HEK293 (cell line): ENCODE measurements around the gene RPS27.

Experiments
- BCL11B ChIP-seq: fragments of 450-650 bp; formaldehyde crosslinking; IDR thresholded peaks from 2 replicates; pipeline ENCODE4 v1.5.1; 2016; ENCODE audit warnings: low read depth, missing biosample characterization, missing genetic modification characterization
- BCL6B ChIP-seq: fragments of 450-650 bp; formaldehyde crosslinking; IDR thresholded peaks from 2 replicates; pipeline ENCODE4 v1.5.1; 2017; ENCODE audit warnings: missing biosample characterization, missing genetic modification characterization
- FEZF1 ChIP-seq: fragments of 450-650 bp; formaldehyde crosslinking; IDR thresholded peaks from 2 replicates; pipeline ENCODE4 v1.5.1; 2016; ENCODE audit warnings: missing biosample characterization, missing genetic modification characterization
- HOXD13 ChIP-seq: sonication (generic); formaldehyde crosslinking; IDR thresholded peaks from 2 replicates; pipeline ENCODE4 v1.8.0; 2022; ENCODE audit warnings: missing genetic modification reagents, borderline replicate concordance
- INSM2 ChIP-seq: fragments of 450-650 bp; formaldehyde crosslinking; IDR thresholded peaks from 2 replicates; pipeline ENCODE4 v1.5.1; 2016; ENCODE audit warnings: missing biosample characterization, missing genetic modification characterization
- KLF17 ChIP-seq: fragments of 450-650 bp; formaldehyde crosslinking; IDR thresholded peaks from 2 replicates; pipeline ENCODE4 v1.5.1; 2016; ENCODE audit warnings: missing biosample characterization, missing genetic modification characterization
- ZNF155 ChIP-seq: fragments of 450-650 bp; formaldehyde crosslinking; IDR thresholded peaks from 2 replicates; pipeline ENCODE4 v1.5.1; 2016; ENCODE audit warnings: missing biosample characterization, missing genetic modification characterization
- ZNF221 ChIP-seq: fragments of 450-650 bp; formaldehyde crosslinking; IDR thresholded peaks from 2 replicates; pipeline ENCODE4 v1.5.1; 2017; ENCODE audit warnings: missing biosample characterization, missing genetic modification characterization, borderline replicate concordance
- ZNF223 ChIP-seq: fragments of 450-650 bp; formaldehyde crosslinking; IDR thresholded peaks from 2 replicates; pipeline ENCODE4 v1.5.1; 2016; ENCODE audit warnings: missing biosample characterization, missing genetic modification characterization
- ZNF248 ChIP-seq: fragments of 450-650 bp; formaldehyde crosslinking; IDR thresholded peaks from 2 replicates; pipeline ENCODE4 v1.5.1; 2017; ENCODE audit warnings: missing biosample characterization, missing genetic modification characterization
- ZNF274 ChIP-seq, 2 experiments: fragments of 200-500 bp in 1 of 2; fragments of 450-650 bp in 1 of 2; sonication (Bioruptor generic) in 1 of 2; formaldehyde crosslinking in 1 of 2; IDR thresholded peaks; 2 replicates each; pipeline versions ENCODE4 v1.5.1 to v1.6.1; 2014 to 2016; ENCODE audit warnings: borderline replicate concordance in 1 of 2, inconsistent platforms in 1 of 2, low read length in 1 of 2, missing biosample characterization in 1 of 2, missing genetic modification characterization in 1 of 2
- ZNF311 ChIP-seq: fragments of 450-650 bp; formaldehyde crosslinking; IDR thresholded peaks from 2 replicates; pipeline ENCODE4 v1.5.1; 2017; ENCODE audit warnings: missing biosample characterization, missing genetic modification characterization, borderline replicate concordance
- ZNF324 ChIP-seq: fragments of 450-650 bp; formaldehyde crosslinking; IDR thresholded peaks from 2 replicates; pipeline ENCODE4 v1.5.1; 2016; ENCODE audit warnings: missing biosample characterization, missing genetic modification characterization
- ZNF335 ChIP-seq: fragments of 450-650 bp; formaldehyde crosslinking; conservative IDR thresholded peaks from 2 replicates; pipeline ENCODE4 v1.5.1; 2016; ENCODE audit warnings: missing biosample characterization, missing genetic modification characterization
- ZNF362 ChIP-seq: fragments of 450-650 bp; formaldehyde crosslinking; IDR thresholded peaks from 2 replicates; pipeline ENCODE4 v1.5.1; 2016; ENCODE audit warnings: missing biosample characterization, missing genetic modification characterization
- ZNF394 ChIP-seq: fragments of 450-650 bp; formaldehyde crosslinking; IDR thresholded peaks from 2 replicates; pipeline ENCODE4 v1.5.1; 2016; ENCODE audit warnings: missing biosample characterization, missing genetic modification characterization, mild to moderate bottlenecking, moderate library complexity, borderline replicate concordance
- ZNF501 ChIP-seq: fragments of 450-650 bp; formaldehyde crosslinking; IDR thresholded peaks from 2 replicates; pipeline ENCODE4 v1.5.1; 2016; ENCODE audit warnings: missing biosample characterization, missing genetic modification characterization
- ZNF514 ChIP-seq: fragments of 450-650 bp; formaldehyde crosslinking; IDR thresholded peaks from 2 replicates; pipeline ENCODE4 v1.5.1; 2016; ENCODE audit warnings: missing biosample characterization, missing genetic modification characterization
- ZNF521 ChIP-seq: fragments of 450-650 bp; formaldehyde crosslinking; IDR thresholded peaks from 2 replicates; pipeline ENCODE4 v1.5.1; 2017; ENCODE audit warnings: missing biosample characterization, mild to moderate bottlenecking, missing genetic modification characterization
- ZNF558 ChIP-seq: fragments of 450-650 bp; formaldehyde crosslinking; IDR thresholded peaks from 2 replicates; pipeline ENCODE4 v1.5.1; 2016; ENCODE audit warnings: missing biosample characterization, missing genetic modification characterization
- ZNF596 ChIP-seq: fragments of 450-650 bp; IDR thresholded peaks from 2 replicates; pipeline ENCODE4 v1.5.0; 2018; ENCODE audit warnings: missing biosample characterization, mild to moderate bottlenecking, missing genetic modification characterization, moderate library complexity
- ZNF677 ChIP-seq: fragments of 450-650 bp; IDR thresholded peaks from 2 replicates; pipeline ENCODE4 v1.5.0; 2018; ENCODE audit warnings: missing biosample characterization, mild to moderate bottlenecking, missing genetic modification characterization, moderate library complexity
- ZNF791 ChIP-seq: fragments of 450-650 bp; formaldehyde crosslinking; IDR thresholded peaks from 2 replicates; pipeline ENCODE4 v1.5.1; 2016; ENCODE audit warnings: missing biosample characterization, missing genetic modification characterization
- TF ChIP-seq, protein P1 (sequence below): fragments of 450-650 bp; formaldehyde crosslinking; conservative IDR thresholded peaks from 2 replicates; pipeline ENCODE4 v1.5.1; 2016; ENCODE audit warnings: low read depth, missing biosample characterization, missing genetic modification characterization
- TF ChIP-seq, protein P2 (sequence below): fragments of 450-650 bp; formaldehyde crosslinking; optimal IDR thresholded peaks from 2 replicates; pipeline ENCODE3; 2016; ENCODE audit warnings: missing biosample characterization, mild to moderate bottlenecking, missing genetic modification characterization
- TF ChIP-seq, protein P3 (sequence below): fragments of 450-650 bp; formaldehyde crosslinking; IDR thresholded peaks from 2 replicates; pipeline ENCODE4 v1.5.1; 2016; ENCODE audit warnings: missing biosample characterization, missing genetic modification characterization, low read depth

Gene RPS27

DNA sequence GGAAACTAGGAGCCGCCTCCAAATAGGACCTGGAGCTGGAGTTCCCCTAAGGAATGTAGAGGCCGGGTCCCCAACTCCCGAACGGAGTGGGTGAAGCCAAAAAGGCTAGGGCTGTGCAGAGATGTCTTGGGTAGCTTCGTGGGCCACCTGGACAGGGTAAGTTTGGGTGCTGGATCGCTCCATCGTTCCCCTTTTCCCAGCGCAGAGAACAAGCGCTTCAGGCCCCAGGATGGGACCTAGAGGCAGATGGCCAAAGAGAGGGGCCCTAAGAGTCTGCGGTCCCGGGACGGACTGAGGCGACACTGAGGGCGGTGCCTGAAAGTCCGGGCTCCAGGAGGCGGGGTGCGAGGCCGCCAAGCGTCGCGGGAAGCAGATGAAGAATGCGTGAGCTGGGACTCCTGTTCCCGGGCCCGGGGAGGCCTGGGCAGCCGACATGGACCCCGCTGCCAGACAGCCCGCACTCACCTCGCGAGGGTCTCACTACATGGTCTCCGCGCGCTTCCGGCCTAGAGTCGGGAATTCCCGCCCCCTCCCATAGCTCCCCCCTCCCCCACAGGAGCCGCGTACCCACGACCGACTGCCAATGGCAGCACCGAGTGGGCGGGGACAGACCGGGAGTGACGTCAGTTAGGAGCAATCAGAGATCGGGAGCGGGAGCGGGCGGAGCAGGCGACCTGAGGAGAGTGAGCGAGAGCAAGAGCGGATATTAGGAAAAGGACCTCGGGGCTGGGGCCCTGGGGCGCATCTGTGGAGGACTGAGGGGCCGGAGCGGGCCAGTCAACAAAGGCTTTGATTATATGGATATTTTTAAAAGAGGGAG lies 27.3 kb upstream of the RPS27 start, which contains the start of gene SLC39A1 (continued):
- TF ChIP-seq, protein P1, sequence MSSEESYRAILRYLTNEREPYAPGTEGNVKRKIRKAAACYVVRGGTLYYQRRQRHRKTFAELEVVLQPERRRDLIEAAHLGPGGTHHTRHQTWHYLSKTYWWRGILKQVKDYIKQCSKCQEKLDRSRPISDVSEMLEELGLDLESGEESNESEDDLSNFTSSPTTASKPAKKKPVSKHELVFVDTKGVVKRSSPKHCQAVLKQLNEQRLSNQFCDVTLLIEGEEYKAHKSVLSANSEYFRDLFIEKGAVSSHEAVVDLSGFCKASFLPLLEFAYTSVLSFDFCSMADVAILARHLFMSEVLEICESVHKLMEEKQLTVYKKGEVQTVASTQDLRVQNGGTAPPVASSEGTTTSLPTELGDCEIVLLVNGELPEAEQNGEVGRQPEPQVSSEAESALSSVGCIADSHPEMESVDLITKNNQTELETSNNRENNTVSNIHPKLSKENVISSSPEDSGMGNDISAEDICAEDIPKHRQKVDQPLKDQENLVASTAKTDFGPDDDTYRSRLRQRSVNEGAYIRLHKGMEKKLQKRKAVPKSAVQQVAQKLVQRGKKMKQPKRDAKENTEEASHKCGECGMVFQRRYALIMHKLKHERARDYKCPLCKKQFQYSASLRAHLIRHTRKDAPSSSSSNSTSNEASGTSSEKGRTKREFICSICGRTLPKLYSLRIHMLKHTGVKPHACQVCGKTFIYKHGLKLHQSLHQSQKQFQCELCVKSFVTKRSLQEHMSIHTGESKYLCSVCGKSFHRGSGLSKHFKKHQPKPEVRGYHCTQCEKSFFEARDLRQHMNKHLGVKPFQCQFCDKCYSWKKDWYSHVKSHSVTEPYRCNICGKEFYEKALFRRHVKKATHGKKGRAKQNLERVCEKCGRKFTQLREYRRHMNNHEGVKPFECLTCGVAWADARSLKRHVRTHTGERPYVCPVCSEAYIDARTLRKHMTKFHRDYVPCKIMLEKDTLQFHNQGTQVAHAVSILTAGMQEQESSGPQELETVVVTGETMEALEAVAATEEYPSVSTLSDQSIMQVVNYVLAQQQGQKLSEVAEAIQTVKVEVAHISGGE = peak; percentile 76
- TF ChIP-seq ZNF514 (tag by site-specific recombination) (no peak), FEZF1 (tag by site-specific recombination) (no peak), ZNF155 (no peak), KLF17 (no peak), HOXD13 (CRISPR knock-in tag) (no peak), ZNF324 (tag by site-specific recombination) (no peak), ZNF274 (IDR thresholded peaks at IDR 0.05; ENCODE audit: low read length) (no peak), ZNF274 (tag by site-specific recombination; IDR thresholded peaks at IDR 0.05; ENCODE audit: borderline replicate concordance) (no peak), ZNF223 (tag by site-specific recombination) (no peak), ZNF558 (tag by site-specific recombination) (no peak), ZNF501 (no peak), BCL11B (no peak; the same call in 1 of the 2 replicates), ZNF677 (tag by site-specific recombination) (no peak), ZNF221 (tag by site-specific recombination) (no peak), ZNF394 (tag by site-specific recombination) (no peak), ZNF311 (no peak), ZNF362 (no peak), BCL6B (tag by site-specific recombination) (no peak), ZNF596 (tag by site-specific recombination) (peak; percentile 82), ZNF248 (no peak), ZNF335 (peak; percentile 96), ZNF791 (no peak), INSM2 (tag by site-specific recombination) (no peak), ZNF521 (tag by site-specific recombination) (no peak)
- TF ChIP-seq, protein P2, sequence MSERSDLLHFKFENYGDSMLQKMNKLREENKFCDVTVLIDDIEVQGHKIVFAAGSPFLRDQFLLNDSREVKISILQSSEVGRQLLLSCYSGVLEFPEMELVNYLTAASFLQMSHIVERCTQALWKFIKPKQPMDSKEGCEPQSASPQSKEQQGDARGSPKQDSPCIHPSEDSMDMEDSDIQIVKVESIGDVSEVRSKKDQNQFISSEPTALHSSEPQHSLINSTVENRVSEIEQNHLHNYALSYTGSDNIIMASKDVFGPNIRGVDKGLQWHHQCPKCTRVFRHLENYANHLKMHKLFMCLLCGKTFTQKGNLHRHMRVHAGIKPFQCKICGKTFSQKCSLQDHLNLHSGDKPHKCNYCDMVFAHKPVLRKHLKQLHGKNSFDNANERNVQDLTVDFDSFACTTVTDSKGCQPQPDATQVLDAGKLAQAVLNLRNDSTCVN (tag by site-specific recombination) = peak; percentile 73
- TF ChIP-seq, protein P3, sequence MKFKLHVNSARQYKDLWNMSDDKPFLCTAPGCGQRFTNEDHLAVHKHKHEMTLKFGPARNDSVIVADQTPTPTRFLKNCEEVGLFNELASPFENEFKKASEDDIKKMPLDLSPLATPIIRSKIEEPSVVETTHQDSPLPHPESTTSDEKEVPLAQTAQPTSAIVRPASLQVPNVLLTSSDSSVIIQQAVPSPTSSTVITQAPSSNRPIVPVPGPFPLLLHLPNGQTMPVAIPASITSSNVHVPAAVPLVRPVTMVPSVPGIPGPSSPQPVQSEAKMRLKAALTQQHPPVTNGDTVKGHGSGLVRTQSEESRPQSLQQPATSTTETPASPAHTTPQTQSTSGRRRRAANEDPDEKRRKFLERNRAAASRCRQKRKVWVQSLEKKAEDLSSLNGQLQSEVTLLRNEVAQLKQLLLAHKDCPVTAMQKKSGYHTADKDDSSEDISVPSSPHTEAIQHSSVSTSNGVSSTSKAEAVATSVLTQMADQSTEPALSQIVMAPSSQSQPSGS (tag by site-specific recombination) = peak; percentile 97
